HT-29 (cell line): ENCODE results near the gene WDR81. TPM values are rescaled to one million over a fixed set of nuclear protein-coding genes. Genes with fewer than 3 reads are reported as not detected.
"Not testable (repeated sequence)": the region's sequence is repeated elsewhere in the genome, so short reads cannot be mapped to it uniquely, and the experiment has no call there.

Experiments
- DNase-seq: peaks from one replicate; pipeline ENCODE4 v3.0.0-alpha.2; 2015; ENCODE audit warnings: low spot score
- total RNA-seq: library from RNA; depleted of rRNA; stranded (reverse); fragments of >200 nt; shearing (Covaris generic); gene quantifications from 2 replicates; pipeline ENCODE4 v1.2.3, GENCODE V29; 2014

Gene WDR81
- total RNA-seq, 1 experiment from 2014 or later, result 39.2 TPM

- no peak for DNase-seq
Measured at GRCh38 chr17:1730326-1731193, 6.1 kb downstream of the WDR81 start.

DNA sequence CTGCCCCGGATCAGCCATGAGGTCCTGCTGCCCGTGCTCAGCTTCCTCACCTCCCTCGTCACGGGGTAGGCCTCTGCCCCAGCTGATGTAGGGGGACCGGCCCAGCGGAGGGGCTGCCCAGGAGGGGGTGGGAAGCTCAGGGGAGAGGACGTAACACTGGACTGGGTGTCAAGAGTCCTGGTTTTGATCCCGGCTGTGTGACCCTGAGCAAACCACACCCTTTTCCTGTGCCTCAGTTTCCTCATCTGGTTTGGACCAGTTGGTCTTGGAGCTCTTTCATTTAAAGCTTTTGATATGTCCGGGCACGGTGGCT is 6.6 kb downstream of the WDR81 start:
- DNase-seq, result no peak

DNA sequence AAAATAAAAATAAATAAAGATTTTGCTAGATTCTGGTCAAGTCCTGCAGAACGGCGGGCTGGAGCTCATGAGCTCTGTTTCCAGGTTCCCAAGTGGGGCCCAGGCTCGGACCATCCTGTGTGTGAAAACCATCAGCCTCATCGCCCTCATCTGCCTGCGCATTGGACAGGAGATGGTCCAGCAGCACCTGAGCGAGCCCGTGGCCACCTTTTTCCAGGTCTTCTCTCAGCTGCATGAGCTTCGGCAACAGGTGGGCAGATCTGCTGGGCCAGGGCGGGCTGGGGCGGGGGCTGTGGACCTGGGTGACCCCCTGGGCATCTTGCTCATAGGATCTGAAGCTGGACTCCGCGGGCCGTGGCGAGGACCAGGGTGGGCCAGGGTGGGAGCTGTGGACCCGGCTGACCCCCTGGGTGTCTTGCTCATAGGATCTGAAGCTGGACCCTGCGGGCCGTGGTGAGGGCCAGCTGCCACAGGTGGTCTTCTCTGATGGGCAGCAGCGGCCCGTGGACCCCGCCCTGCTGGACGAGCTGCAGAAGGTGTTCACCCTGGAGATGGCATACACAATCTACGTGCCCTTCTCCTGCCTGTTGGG is 7.8 kb downstream of the WDR81 start:
- no peak for DNase-seq

GRCh38 chr17:1732833-1733321 is 8.4 kb downstream of the WDR81 start:
- no peak for DNase-seq

GRCh38 chr17:1733759-1734158 is 9.3 kb downstream of the WDR81 start:
- DNase-seq, result no peak

DNA sequence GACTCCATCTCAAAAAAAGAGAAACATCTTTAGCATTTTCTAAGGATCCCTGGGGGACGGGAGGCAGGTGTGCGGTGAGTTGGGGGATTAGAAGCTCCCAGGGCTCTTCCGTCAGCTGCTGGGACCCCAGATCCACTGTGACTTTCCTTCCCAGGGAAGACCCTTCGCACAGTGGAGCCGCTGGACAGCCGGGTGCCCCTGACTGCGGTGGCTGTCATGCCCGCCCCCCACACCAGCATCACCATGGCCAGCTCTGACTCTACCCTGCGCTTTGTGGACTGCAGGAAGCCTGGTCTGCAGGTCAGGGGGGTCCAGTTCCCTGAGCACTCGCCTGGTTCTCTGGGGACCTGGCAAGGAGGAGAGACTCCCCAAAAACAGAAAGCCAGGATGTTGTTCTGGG is 10.9 kb downstream of the WDR81 start:
- DNase-seq, result no peak

- DNase-seq, result no peak
Measured at GRCh38 chr17:1735834-1736347, 11.4 kb downstream of the WDR81 start.

DNA sequence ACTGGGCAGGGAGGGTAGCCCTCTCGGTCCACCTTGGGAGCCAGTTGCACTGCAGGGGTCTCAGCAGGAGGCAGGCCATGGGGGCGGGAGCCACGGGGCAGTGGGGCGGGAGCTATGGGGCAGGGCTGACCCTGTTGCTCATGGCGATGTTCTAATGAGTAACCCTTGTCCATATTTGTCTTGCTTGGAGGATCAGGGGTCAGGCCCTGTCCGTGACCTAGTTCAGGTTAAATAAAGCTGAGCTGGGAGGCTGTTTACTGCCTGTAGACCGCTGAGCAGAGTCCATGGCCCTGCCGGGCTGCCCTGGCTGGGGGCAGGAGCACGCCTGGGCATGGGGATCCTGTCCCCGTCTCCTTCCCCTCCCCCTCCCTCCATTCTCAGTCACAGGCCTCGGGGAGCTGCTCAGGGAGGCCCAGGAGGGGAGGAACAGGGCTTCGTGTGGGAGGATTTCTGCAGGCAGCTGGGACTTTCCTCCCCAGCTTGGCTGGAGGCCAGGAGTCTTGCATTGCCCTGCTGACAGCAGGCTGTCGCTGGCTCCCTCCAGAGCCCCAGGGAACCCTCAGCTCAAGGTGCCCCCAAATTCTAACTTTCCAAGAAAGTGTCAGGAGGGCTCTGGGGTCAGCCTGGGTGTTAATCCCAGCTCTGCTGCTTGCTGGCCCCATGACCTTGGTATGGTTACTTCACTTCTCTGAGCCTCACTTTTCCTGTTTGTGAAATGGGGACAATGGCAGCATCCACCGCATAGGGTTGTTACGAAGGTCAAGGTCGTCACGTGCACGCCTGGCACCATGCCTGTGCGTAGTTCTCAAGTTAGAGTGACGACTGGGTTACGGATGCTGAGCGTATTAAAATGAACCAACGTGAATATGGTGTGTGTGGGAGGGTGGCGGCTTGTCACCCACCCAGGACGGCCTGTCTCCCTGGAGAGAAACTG is 12.1 kb downstream of the WDR81 start:
- no peak for DNase-seq

DNA sequence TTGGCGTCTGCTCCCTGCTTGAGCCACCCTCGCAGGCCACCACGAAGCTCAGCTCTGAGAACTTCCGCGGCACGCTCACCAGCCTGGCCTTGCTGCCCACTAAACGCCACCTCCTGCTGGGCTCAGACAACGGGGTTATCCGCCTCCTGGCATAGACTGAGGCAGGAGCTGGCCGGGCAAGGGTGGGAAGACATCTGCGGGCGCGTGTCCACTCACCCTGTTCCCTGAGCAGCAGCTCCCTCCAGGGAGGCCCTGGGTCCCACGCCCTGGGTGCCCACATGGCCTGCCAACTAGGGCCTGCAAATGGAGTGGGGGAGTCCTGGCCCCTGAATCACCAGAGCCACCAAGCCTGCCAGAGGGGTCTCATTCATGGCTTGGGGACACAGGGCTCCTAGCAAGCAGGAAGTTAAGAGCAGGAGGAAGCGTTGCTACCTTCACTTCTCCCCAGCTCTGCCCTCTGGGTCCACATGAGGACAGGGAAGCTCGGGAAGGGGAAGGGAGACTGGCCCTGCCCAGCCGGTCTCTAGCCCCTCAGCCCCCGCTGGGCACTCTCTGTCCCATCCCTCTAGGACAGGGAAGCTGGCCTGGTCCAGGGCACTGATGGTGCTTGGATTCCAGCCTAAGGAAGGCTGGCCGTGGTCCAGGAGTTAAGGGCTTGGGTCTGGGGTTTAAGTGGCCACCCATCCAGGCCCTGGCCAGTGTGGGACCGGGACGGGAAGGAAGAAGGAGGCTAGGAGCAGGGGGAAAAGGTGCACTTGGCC is 13.2 kb downstream of the WDR81 start:
- no peak for DNase-seq

DNA sequence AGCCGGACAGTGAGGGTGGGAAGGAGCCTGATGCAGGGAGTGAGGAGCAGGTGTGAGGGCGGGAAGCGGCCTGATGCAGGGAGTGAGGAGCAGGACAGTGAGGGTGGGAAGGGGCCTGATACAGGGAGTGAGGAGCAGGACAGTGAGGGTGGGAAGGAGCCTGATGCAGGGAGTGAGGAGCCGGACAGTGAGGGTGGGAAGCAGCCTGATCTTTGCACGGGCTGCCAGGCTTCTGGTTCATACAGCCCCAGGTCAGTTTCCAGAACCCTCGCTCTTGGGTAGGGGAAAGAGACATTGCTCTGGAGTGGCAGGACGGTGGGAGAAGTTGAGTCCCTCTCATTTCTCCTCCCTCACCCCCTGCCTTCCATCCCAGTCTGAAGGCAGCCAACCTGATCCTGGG is 17.4 kb downstream of the WDR81 start:
- DNase-seq, result not testable (repeated sequence)

DNA sequence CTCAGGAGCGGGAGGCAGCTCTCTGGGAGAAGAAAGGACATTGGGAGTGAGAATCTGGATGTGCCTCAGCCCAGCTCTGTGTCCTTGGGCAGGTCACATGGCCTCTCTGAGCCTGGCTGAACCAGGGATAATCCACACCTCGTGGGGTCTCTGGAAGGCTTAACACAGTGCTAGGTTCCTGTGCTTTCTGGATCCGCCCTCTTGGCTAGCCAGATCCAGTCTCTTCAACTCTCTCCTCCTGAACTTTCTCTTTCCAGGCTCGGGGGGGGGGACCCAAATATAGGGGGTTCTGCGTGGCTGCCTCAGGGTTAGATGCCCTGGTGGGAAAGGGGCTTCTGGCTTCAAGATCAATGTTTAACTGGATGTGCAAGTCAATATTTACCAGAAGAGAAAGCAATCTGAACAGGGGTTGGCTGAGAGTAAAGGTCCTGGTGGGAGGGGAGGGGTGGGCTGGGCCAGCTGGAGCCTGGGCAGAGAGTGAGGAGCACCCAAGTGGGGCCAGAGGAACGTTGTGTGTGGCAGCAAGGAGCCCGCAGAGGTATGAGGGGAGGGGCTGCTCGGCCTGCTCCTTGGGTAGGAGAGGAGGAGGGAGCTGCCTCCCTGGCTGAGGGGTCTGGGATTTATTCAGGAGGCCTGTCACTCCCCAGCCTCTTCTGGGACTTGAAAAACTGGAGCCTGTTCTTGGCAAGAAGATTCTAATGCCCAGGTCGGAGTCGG is 18.0 kb downstream of the WDR81 start, which contains the start of gene SERPINF2:
TSS of gene SERPINF2 (plus strand) at position 501 of the 717 bp plus-strand sequence. CDS start 2,125 bp downstream, outside the sequence.
- DNase-seq, result no peak

GRCh38 chr17:1743088-1743439 is 18.6 kb downstream of the WDR81 start:
- no peak for DNase-seq

GRCh38 chr17:1744551-1745512 is 20.3 kb downstream of the WDR81 start:
- no peak for DNase-seq

GRCh38 chr17:1745513-1746020 is 21.1 kb downstream of the WDR81 start:
- no peak for DNase-seq

DNA sequence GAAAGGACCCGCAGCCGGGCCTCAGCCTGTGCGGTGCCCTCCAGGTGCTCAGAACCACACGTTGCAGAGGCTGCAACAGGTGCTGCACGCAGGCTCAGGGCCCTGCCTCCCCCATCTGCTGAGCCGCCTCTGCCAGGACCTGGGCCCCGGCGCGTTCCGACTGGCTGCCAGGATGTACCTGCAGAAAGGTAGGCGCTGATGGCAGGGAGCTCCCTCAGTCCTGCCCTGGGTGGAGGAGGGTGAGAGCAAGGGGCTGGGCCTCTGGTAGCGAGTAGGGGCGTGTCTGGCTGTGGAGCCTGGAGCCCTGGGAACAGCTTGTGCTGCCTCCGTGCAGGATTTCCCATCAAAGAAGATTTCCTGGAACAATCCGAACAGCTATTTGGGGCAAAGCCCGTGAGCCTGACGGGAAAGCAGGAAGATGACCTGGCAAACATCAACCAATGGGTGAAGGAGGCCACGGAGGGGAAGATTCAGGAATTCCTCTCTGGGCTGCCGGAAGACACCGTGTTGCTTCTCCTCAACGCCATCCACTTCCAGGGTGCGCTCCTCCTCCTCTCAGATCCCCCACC is 22.6 kb downstream of the WDR81 start:
- DNase-seq, result peak; percentile 31

DNA sequence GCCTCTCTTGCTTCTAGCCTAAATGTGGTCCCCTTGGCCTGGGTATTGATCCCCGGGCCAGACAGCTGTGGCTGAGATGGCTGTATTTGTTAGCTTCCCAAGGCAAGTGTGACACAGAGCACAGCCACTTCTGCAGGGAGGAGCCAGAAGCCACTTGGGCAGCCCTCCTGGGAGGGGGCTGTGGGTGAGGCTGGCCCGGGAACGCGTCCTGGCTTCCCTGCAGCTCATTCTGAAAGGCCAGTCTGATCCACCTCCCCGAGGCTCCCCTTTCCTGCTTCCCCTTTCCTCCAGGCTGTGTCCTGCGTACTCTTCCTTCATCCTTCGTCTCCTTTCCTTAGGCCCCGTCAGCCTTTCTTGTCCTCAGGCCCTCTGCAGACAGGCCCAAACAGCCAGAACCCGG is 26.1 kb downstream of the WDR81 start:
- no peak for DNase-seq

- DNase-seq, result peak; percentile 80
Measured at GRCh38 chr17:1752425-1753262, 28.1 kb downstream of the WDR81 start.
